HG03064 (cell line): ENCODE measurements around the gene INPP5F.

Experiments used
- ATAC-seq: cut with Tn5 transposase; IDR thresholded peaks from one replicate; pipeline ENCODE4 v1.9.1; 2021; ENCODE audit warnings: low read depth; ENCODE audit not compliant: unreplicated experiment

The INPP5F gene

GRCh38 chr10:119807960-119808697 is 82.3 kb downstream of the INPP5F start:
- no peak for ATAC-seq

DNA sequence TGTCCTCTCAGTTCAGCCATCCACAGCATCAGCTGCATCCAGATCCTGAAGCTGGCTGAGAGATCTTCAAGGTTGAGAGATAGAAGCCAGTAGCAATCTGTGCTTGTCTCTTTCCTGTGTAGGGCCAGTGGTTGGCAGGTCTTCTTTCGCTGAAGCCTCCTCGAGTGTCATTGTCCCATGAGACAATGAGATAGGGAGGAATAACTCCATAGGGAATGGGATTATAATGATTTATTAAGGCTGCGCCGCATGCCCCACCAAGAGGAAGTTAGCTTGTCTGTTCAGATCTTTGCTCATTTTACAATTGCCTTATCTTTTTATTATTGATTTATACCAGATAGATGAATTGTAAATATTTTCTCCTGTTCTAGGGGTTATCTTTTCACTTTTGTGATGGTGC is 85.3 kb downstream of the INPP5F start:
- no peak for ATAC-seq

DNA sequence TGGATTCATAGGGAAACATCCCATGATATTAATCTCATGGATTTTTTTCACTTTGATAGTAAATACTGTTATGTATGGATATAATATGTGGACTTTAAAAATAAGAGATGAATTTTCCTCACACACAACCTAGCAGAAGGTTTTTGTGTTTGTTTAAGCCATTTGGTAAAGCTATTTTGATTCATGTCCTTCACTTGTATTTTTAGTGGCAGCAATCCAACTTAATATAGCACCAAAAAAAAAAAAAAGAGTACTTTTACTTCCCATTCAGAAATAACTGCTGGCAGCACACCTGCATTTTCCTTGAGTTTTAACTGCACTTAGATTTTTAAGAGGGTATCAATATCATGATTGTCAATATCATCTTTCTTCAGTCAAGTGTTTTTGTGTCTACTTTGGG is 86.8 kb downstream of the INPP5F start:
- no peak for ATAC-seq

- no peak for ATAC-seq
These were observed 89.8 kb downstream of the INPP5F start for GRCh38 chr10:119815671-119816070.

DNA sequence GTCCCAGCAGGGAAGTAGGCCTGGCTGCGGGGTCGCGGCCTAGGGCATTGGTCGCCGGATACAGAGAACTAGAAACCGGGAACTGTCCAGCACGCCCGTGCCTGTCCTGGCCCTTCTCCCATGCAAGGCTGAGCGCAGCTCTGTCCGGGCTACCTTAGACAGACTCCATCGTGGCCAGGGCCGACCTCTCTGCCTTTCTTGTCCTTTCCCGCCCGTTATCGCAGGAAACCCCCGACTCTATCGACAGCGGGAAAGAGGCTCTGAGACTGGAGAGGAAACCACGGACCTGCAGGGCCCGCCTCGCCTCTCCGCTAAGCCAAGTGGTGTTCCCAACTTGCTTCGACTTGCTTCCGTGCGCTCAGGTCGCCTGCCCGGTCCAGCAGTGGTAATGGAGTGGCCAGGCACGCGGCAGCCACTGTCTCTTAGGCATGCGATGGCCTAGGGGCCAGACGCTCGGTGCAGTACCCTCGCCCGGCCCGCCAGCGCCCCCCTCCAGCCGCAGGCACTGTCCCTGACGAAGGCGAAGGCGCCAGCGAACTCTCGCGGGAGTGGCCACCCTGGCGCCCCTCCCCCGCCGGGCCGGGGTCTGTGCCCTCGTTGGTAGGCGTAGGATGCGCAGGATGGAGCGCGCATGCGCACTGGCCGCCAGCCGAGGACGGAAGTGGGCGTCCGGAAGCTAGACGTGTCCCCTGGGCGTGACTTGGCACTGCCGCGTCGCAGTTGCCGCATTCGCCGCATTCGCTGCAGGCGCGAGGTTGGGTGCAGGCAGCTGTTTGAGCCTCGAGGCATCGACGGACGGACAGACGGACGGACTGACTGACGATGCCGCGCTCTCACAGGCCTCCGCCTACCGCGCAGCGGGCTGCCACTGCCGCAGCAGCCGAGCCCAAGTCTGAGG is 92.4 kb downstream of the INPP5F start:
- no peak for ATAC-seq

- ATAC-seq, result no peak
These were observed 93.0 kb downstream of the INPP5F start for GRCh38 chr10:119818889-119819270.

DNA sequence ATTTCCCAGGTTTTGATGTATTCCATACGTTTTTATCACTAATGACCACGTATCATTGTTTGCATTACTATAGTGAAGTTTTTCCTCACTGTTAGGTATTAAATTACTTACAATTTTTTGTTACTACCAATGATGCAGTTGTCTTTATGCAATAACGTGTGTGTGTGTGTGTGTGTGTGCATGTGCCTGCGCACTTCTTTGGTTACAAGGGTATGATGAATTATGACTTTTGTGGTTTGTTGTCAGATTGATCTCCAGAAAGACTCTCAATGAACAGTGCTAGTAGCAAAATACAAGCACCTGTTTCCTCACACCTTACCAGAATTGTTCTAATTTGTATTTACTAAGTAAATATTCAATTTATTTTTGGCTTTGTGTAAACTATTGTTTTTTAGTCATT is 95.3 kb downstream of the INPP5F start:
- no peak for ATAC-seq

- no peak for ATAC-seq
These were observed 98.4 kb downstream of the INPP5F start for GRCh38 chr10:119824299-119824698.

DNA sequence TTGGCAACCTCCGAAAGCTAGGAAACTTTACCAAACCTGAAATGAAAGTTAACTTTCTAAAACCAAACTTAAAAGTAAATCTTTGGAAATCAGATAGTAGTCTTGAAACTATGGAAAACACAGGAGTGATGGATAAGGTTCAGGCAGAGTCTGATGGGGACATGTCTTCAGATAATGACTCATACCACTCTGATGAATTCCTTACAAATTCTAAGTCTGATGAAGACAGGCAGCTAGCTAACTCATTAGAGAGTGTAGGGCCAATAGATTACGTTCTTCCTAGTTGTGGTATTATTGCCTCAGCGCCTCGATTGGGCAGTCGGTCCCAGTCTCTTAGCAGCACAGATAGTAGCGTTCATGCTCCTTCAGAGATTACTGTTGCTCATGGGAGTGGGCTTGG is 100.9 kb downstream of the INPP5F start:
- no peak for ATAC-seq

DNA sequence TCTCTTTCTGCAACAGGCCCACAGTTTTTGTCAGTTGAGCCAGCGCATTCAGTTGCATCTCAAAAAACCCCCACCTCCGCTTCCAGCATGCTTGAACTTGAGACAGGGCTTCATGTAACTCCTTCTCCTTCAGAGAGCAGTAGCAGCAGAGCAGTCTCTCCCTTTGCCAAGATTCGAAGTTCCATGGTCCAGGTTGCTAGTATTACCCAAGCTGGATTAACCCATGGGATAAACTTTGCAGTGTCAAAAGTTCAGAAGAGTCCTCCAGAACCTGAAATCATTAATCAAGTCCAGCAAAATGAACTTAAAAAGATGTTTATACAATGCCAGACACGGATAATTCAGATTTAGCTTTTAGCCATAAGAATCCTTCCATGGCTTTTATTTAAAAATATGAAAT is 101.6 kb downstream of the INPP5F start:
- no peak for ATAC-seq

DNA sequence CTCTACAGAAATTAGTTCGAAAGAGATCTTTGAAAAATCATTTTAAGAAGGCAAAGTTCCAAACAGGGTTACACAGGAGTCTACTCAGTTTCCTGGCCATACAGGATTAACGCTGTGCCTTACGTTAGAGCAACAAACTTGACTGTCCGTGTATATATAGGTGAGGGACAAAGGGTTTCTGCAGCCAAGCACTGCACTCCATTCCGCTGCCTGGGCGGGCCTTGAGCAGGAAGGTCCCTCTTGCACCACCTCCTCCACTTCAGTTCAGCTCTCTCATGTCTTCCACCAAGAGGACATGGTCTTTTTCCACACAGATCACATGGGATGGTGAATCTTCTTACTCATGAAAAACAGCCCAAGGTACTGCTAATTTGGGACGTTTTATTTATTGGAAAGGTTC is 103.6 kb downstream of the INPP5F start:
- ATAC-seq, result no peak

- no peak for ATAC-seq
These were observed 105.0 kb downstream of the INPP5F start for GRCh38 chr10:119830851-119831250.

- no peak for ATAC-seq
These were observed 105.8 kb downstream of the INPP5F start for GRCh38 chr10:119831656-119832055.

- no peak for ATAC-seq
These were observed 107.1 kb downstream of the INPP5F start for GRCh38 chr10:119832951-119833350.

DNA sequence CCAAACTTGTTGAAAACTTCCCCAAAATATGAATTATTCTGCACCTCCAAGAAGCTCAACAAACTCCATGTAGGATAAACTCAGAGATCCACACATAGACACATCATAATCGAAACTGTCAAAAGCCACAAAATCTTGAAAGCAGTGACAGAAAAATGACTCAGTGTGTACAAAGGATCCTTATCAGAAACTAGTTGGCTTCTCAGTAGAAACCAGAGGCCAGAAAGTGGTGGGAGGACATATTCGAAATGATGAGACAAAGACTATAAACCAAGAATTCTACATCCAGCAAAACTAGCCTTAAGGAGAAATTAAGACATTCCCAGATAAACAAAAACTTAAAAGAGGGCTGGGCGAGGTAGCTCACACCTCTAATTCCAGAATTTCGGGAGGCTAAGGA is 108.3 kb downstream of the INPP5F start:
- no peak for ATAC-seq

- ATAC-seq, result no peak
These were observed 119.8 kb downstream of the INPP5F start for GRCh38 chr10:119845656-119846055.

GRCh38 chr10:119849031-119849789 is 123.4 kb downstream of the INPP5F start:
- ATAC-seq, result no peak

- ATAC-seq, result no peak
These were observed 124.1 kb downstream of the INPP5F start for GRCh38 chr10:119849944-119850343.

GRCh38 chr10:119852277-119852676 is 126.4 kb downstream of the INPP5F start:
- ATAC-seq, result no peak

- no peak for ATAC-seq
These were observed 127.0 kb downstream of the INPP5F start for GRCh38 chr10:119852822-119853221.

- ATAC-seq, result no peak
These were observed 127.7 kb downstream of the INPP5F start for GRCh38 chr10:119853574-119853973.
